NCI-H2081 (cell line): ENCODE data around the gene SPATA19.
"Not testable (repeated sequence)": the region's sequence is repeated elsewhere in the genome, so short reads cannot be mapped to it uniquely, and the experiment has no call there.

Source experiments
- DNase-seq, 2 experiments: peaks; one replicate each; lab custom pipeline; 2025; lab: John Stamatoyannopoulos, UW

SPATA19 gene

GRCh38 chr11:133845413-133845812 lies at the start of gene SPATA19:
Gene SPATA19 (minus strand): TSS chr11:133845513. CDS start chr11:133845446, 67 bp downstream.
- DNase-seq = no peak

GRCh38 chr11:133895061-133895479 lies 49.8 kb upstream of the SPATA19 start:
- DNase-seq = no peak

GRCh38 chr11:133893381-133893780 lies 48.1 kb upstream of the SPATA19 start:
- DNase-seq = no peak

GRCh38 chr11:133892584-133893380 lies 47.5 kb upstream of the SPATA19 start:
- no peak for DNase-seq

GRCh38 chr11:133892126-133892525 lies 46.8 kb upstream of the SPATA19 start:
- no peak for DNase-seq

GRCh38 chr11:133889893-133890292 lies 44.6 kb upstream of the SPATA19 start:
- DNase-seq = no peak

- no peak for DNase-seq
These were observed 43.9 kb upstream of the SPATA19 start for GRCh38 chr11:133889188-133889587.

- DNase-seq = no peak
These were observed 42.5 kb upstream of the SPATA19 start for GRCh38 chr11:133887692-133888332.

GRCh38 chr11:133886029-133886428 lies 40.7 kb upstream of the SPATA19 start:
- no peak for DNase-seq

GRCh38 chr11:133872160-133872559 lies 26.8 kb upstream of the SPATA19 start:
- DNase-seq = no peak

- no peak for DNase-seq
These were observed 22.1 kb upstream of the SPATA19 start for GRCh38 chr11:133867456-133867855.

- DNase-seq = no peak
These were observed 20.2 kb upstream of the SPATA19 start for GRCh38 chr11:133865466-133865865.

GRCh38 chr11:133864756-133865155 lies 19.4 kb upstream of the SPATA19 start:
- no peak for DNase-seq

GRCh38 chr11:133860151-133860550 lies 14.8 kb upstream of the SPATA19 start:
- no peak for DNase-seq

- DNase-seq = not testable (repeated sequence)
These were observed 9.1 kb upstream of the SPATA19 start for GRCh38 chr11:133854330-133854960.

GRCh38 chr11:133844217-133844616 lies 1.1 kb downstream of the SPATA19 start:
- peak in 1 of 2 experiments; percentile 48 for DNase-seq

GRCh38 chr11:133843454-133843987 lies 1.8 kb downstream of the SPATA19 start:
- DNase-seq = no peak

- DNase-seq = no peak
These were observed 2.6 kb downstream of the SPATA19 start for GRCh38 chr11:133842730-133843129.

GRCh38 chr11:133842053-133842452 lies 3.3 kb downstream of the SPATA19 start:
- DNase-seq = no peak

GRCh38 chr11:133841279-133842043 lies 3.9 kb downstream of the SPATA19 start:
- DNase-seq = no peak

- DNase-seq = no peak
These were observed 4.8 kb downstream of the SPATA19 start for GRCh38 chr11:133840479-133840941.
